Activated CD4-positive, alpha-beta T cell treated with anti-CD3 and anti-CD28 coated beads, Interleukin-2, amount 50 U/mL, for 24 hours (primary cell): ENCODE results near the gene RERE.
"Not testable (repeated sequence)": the region's sequence is repeated elsewhere in the genome, so short reads cannot be mapped to it uniquely, and the experiment has no call there.

ENCODE experiments used
- DNase-seq, 2 donors: peaks; one replicate each; pipeline ENCODE4 v3.0.0-alpha.2; 2020; ENCODE audit warnings: low read depth in 1 of 2, low spot score in 1 of 2

RERE gene

GRCh38 chr1:8461351-8462110, 355.9 kb downstream of the RERE start:
- DNase-seq, result no peak

DNA sequence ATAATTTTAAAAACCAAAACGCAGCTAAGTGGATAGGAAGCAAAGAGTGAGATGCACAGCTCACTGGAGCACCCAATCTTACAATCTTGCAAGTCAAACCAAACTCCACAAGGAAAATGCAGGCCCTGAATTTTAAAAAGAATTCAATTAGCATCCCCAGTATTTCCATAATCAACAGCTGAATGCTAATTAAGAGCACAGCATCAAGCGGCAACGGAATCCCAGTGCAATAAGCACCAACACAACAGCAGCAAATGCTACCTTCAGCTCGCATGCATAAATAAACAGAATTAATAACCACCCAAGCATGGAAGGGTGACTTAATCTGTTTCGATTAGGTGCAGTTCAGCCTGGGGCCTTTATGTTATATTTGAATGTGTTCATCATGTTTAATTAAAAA, 356.7 kb downstream of the RERE start:
- DNase-seq, result no peak

GRCh38 chr1:8460132-8460544, 357.3 kb downstream of the RERE start:
- DNase-seq, result no peak

GRCh38 chr1:8458607-8459006, 358.8 kb downstream of the RERE start:
- no peak for DNase-seq

- no peak for DNase-seq
Measured at GRCh38 chr1:8457760-8458381, 359.6 kb downstream of the RERE start.

GRCh38 chr1:8456991-8457390, 360.4 kb downstream of the RERE start:
- DNase-seq, result no peak

DNA sequence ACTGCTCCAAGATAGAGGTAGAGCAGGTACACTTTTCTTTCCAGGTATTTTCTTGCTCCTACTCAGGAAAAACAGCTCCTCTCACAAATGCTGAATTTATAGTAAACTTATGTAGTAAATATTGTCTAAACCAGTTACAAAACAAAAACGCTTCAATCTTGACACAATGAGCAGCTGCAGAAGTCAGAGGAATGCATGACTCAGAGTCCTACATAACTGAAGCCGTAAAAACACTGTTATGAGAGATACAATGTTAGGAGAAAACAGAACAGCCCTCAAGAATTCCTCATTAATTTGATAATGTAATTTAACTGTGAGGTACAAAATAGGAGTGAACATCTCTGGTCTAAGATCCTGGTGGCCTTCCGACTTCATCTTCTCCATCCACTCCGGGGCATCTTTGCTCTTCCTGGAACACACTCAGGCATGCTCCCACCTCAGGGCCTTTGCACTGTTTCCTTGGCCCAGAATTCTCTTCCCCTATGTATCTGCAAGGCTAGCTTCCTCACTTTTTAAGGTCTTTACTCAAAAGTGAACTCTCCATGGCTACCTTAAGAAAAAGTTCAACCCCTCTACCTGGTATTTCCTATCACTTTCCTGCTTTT, 361.0 kb downstream of the RERE start:
- DNase-seq, result no peak

- no peak for DNase-seq
Measured at GRCh38 chr1:8455700-8456307, 361.6 kb downstream of the RERE start.

GRCh38 chr1:8450312-8450711, 367.1 kb downstream of the RERE start:
- no peak for DNase-seq

GRCh38 chr1:8448911-8449661, 368.4 kb downstream of the RERE start:
- DNase-seq, result no peak

GRCh38 chr1:8448505-8448904, 368.9 kb downstream of the RERE start:
- DNase-seq, result not testable (repeated sequence)

GRCh38 chr1:8447616-8448150, 369.8 kb downstream of the RERE start:
- no peak for DNase-seq

DNA sequence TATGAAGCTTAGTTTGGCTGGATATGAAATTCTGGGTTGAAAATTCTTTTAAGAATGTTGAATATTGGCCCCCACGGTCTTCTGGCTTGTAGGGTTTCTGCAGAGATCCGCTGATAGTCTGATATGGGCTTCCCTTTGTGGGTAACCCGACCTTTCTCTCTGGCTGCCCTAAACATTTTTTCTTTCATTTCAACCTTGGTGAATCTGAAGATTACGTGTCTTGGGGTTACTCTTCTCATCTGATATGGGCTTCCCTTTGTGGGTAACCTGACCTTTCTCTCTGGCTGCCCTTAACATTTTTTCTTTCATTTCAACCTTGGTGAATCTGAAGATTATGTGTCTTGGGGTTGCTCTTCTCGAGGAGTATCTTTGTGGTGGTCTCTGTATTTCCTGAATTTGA, 371.3 kb downstream of the RERE start:
- not testable (repeated sequence) for DNase-seq

- DNase-seq, result no peak
Measured at GRCh38 chr1:8443558-8444194, 373.8 kb downstream of the RERE start.

DNA sequence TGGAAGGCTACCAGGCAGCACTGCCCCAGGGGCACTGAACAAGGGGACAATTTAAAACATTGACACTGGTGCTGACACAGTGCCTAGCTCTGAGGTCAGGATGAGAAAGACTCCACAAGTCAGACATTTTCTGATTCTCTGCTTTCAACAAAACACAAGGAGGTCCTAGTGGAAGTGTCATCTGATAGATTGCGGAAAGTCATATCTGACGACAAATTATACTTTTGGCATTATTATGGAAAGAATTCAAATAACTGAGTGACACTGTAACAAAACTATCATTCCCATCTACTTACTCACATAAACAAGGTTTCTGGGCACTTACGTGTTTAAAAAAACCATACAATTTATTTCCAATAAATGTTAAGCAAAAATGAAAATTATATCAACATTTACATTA, 376.0 kb downstream of the RERE start:
- no peak for DNase-seq

DNA sequence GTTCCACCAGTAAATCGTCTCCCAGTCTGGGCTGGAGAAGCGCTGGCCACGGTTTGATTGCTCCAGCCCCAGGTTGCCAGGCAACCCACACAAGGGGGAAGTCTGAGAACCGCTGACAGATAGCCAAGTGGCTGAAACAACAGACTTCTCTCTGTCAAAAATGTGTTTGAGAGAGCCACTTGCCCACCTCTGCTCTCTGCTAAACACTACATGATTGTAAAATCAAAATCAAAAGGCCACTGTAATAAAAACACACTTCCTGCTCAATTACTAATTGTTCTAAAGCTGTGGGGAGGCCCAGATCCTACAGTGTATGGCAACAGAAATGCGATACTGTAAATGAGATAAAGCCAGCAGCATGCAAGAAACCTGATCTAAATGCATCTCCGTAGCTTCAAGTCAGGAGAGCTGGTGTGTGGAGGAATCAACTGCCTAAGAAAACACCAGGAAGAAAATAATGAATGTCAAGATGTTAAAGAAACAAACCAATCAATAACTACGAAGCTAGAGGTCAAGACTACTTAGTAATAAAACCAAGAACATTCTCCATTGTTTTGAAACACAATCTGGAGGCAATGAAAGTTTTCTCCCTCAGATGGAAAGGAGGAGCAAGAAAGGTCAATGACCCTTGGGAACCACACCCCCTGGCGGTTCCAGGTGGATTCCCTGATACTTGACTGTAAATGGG, 378.3 kb downstream of the RERE start:
- no peak for DNase-seq

DNA sequence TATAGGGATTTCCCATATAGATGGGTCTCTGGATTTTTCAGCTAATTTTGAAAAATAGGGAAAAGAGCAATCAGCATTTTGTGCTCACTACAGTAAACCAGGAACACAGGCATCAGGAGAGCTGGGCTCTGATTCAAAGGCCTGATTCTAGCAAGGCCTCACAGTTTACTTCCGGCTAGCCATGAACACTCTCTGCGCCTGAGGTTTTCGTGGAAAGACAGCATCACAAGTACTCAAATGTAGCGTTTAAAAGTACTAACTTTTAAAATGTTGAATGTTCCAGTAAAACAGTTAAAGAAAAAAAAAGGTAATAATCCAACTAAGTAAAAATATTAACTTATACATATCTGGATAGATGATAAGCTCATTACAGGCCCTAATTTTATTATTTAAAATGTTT, 379.0 kb downstream of the RERE start:
- no peak for DNase-seq

DNA sequence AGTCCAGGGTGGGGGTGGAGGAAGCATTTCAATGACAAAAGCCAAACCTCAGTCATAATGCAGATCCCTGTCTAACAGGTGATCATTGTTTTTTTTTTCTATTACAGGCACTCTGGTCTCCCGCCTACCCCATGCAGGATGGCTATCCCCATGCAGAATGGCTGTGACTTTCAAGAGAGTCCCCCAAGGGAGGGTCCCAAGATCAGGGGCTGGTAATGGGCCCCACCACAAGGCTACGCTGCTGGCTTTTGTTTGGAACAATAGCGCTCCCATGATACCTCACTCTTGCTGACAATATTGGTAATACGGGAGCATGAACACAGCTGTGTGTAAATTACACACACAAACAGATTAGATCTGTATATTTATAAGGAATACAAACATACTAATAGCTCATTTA, 380.1 kb downstream of the RERE start:
- no peak for DNase-seq

DNA sequence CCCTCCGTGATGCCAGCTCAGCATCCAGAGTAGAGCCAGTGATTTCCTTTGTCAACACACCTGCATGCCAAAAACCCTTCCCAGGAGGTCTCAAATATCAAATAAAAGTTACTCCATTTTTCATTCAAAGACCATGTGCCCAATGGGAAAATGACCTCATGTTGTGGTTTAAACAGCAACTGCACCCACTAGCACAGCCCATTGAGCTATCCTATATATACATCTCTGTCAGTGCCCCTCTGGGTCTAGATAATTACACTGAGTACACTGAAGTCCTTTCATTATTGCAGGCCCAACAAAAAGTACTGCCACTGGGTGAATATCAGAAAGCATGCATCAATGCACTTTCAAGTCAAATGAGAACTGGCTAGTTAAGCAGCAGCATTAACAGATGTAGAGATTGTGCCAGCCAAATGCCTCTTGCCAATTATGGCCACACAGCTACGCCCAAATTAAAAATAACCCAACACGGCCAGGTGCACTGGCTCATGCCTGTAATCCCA, 381.8 kb downstream of the RERE start:
- no peak for DNase-seq

- DNase-seq, result no peak
Measured at GRCh38 chr1:8434101-8434500, 383.3 kb downstream of the RERE start.
